ENCODE measurements around the gene BCO1. TPM values are rescaled to one million over a fixed set of nuclear protein-coding genes. Genes with fewer than 3 reads are reported as not detected.

BCO1 gene
- total RNA-seq, 4 donors from 2014 or later, result not detected

- Histone ChIP-seq H3K4me1 (peaks cover 20 to 29% of the 10 kb centered on the region in 2 donors), H3K9me3 (no peaks in the 10 kb centered on the region), H3K27ac (no peak overlapping the region), H3K4me3 (no peak overlapping the region), H3K36me3 (no peaks in the 10 kb centered on the region), H3K27me3 (no peaks in the 10 kb centered on the region)
- in situ Hi-C loops (cut with MboI; ENCODE audit: low sequenced_read_pairs in 4 of 4) (loop anchor here in 2 of 4 donors (25.0 kb wide), 2 partner anchors 234 to 284 kb away; partner anchors contain the start of genes ATMIN (in 1 of the 2), C16orf46 (in 1 of the 2) and GCSH (in 1 of the 2)), intact Hi-C loops (cut with DNase I; ENCODE audit: low total_unique reads) (no loop called here)
- TF ChIP-seq, protein P1, sequence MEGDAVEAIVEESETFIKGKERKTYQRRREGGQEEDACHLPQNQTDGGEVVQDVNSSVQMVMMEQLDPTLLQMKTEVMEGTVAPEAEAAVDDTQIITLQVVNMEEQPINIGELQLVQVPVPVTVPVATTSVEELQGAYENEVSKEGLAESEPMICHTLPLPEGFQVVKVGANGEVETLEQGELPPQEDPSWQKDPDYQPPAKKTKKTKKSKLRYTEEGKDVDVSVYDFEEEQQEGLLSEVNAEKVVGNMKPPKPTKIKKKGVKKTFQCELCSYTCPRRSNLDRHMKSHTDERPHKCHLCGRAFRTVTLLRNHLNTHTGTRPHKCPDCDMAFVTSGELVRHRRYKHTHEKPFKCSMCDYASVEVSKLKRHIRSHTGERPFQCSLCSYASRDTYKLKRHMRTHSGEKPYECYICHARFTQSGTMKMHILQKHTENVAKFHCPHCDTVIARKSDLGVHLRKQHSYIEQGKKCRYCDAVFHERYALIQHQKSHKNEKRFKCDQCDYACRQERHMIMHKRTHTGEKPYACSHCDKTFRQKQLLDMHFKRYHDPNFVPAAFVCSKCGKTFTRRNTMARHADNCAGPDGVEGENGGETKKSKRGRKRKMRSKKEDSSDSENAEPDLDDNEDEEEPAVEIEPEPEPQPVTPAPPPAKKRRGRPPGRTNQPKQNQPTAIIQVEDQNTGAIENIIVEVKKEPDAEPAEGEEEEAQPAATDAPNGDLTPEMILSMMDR (IDR thresholded peaks at IDR 0.05 in 4 of 5, conservative IDR thresholded peaks at IDR 0.05 in 1 of 5), result no peak
- TF ChIP-seq POLR2A (IDR thresholded peaks at IDR 0.05), result no peak
- DNase-seq (no peak), ATAC-seq (no peak)
Observed at GRCh38 chr16:81321039-81321438, 82.5 kb downstream of the BCO1 start.

GRCh38 chr16:81321536-81321935, 83.0 kb downstream of the BCO1 start:
- no peak for DNase-seq
- H3K27me3 ChIP-seq, result no peaks in the 10 kb centered on the region
- peaks cover 18 to 24% of the 10 kb centered on the region in 2 donors for H3K4me1 ChIP-seq
- intact Hi-C loops (cut with DNase I; ENCODE audit: low total_unique reads) (no loop called here), in situ Hi-C loops (cut with MboI; ENCODE audit: low sequenced_read_pairs in 4 of 4) (loop anchor here in 2 of 4 donors (25.0 kb wide), 2 partner anchors 234 to 284 kb away; partner anchors contain the start of genes ATMIN (in 1 of the 2), C16orf46 (in 1 of the 2) and GCSH (in 1 of the 2))
- ATAC-seq, result no peak
- H3K36me3 ChIP-seq, result no peaks in the 10 kb centered on the region
- no peaks in the 10 kb centered on the region for H3K9me3 ChIP-seq
- TF ChIP-seq POLR2A (IDR thresholded peaks at IDR 0.05), result no peak
- H3K27ac ChIP-seq, result no peak overlapping the region
- H3K4me3 ChIP-seq, result no peak overlapping the region

DNA sequence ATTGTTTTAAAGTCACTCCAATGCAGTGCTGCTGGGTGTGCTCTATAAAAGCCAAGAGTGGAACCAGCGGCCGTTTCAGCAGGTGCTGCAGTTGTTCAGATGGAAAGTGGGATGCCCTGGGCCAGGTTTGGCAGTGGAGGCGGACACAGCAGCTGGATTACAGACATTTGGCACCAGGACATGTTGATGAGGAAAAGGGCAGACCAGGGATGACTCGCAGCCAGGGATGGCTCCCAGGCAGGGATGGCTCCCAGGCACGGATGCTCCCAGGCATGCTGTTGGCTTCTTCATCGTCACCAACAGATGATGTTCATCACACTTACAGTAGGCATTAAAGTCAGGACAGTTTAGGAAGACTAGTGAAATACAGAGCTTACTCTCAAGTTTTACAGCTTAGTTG, 86.3 kb downstream of the BCO1 start:
- no peak overlapping the region for H3K27ac ChIP-seq
- intact Hi-C loops (cut with DNase I; ENCODE audit: low total_unique reads), result no loop called here
- no peak overlapping the region for H3K4me3 ChIP-seq

GRCh38 chr16:81327011-81327410, 88.5 kb downstream of the BCO1 start:
- Histone ChIP-seq H3K27me3 (no peaks in the 10 kb centered on the region), H3K9me3 (no peaks in the 10 kb centered on the region), H3K4me3 (no peak overlapping the region), H3K36me3 (no peaks in the 10 kb centered on the region), H3K4me1 (no peaks in the 10 kb centered on the region), H3K27ac (no peak overlapping the region)
- intact Hi-C loops (cut with DNase I; ENCODE audit: low total_unique reads) (no loop called here), in situ Hi-C loops (cut with MboI; ENCODE audit: low sequenced_read_pairs in 4 of 4) (loop anchor here in 1 of 4 donors (25.0 kb wide), 1 partner anchor 90 kb away; the partner anchor contains the start of gene BCO1)
- no peak for DNase-seq
- TF ChIP-seq POLR2A (IDR thresholded peaks at IDR 0.05), result no peak
- TF ChIP-seq, protein P1 (IDR thresholded peaks at IDR 0.05 in 4 of 5, conservative IDR thresholded peaks at IDR 0.05 in 1 of 5), result no peak
- no peak for ATAC-seq

More for the DNA sequence above, 86.3 kb downstream of the BCO1 start:
- Histone ChIP-seq H3K27me3 (no peaks in the 10 kb centered on the region), H3K36me3 (no peaks in the 10 kb centered on the region), H3K4me1 (peaks cover 6 to 12% of the 10 kb centered on the region in 2 donors), H3K9me3 (no peaks in the 10 kb centered on the region)
- DNase-seq, result no peak
- ATAC-seq, result no peak
- in situ Hi-C loops (cut with MboI; ENCODE audit: low sequenced_read_pairs in 4 of 4), result loop anchor here in 2 of 4 donors (25.0 kb wide), 3 partner anchors 88 to 288 kb away; partner anchors contain the start of genes ATMIN (in 1 of the 2), BCO1 (in 1 of the 2), C16orf46 (in 1 of the 2) and GCSH (in 1 of the 2)
- TF ChIP-seq POLR2A (IDR thresholded peaks at IDR 0.05), result no peak
- TF ChIP-seq, protein P1 (IDR thresholded peaks at IDR 0.05 in 4 of 5, conservative IDR thresholded peaks at IDR 0.05 in 1 of 5), result no peak

DNA sequence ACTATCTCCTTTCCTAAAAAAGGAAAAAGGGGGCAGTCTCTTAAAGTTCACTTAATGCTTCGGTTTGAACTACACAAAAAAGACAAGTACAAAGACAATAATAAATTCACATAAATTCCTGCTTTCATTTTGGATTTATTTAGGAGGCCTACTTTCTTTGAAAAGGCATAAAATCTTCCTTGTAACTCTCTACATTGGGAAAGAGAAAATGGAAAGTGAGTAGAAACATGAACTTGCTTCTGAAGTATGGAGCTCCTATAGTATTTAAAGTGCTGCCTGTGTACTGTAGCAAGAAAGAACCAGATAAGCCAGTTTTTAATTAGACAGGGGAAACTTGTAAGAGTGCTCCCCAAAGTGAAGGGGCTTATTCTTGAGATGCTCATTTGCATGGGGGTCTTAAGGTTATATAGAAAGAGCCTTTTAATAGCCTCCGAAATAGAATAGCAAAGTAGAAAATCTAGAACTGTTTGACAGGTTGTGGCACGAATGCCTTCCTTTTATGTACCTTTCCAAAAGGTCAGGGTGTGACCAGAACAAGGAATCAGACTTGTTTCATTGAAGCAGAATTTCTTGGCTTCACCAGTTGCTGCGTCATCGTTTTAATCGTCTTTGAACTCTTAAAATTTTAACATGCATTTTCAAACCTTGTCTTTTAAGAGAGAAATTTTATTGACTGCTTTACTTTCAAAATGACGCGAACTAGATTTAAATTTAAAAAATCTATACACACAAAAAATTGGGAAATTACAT, 89.1 kb downstream of the BCO1 start:
- in situ Hi-C loops (cut with MboI; ENCODE audit: low sequenced_read_pairs in 4 of 4) (loop anchor here in 1 of 4 donors (25.0 kb wide), 1 partner anchor 90 kb away; the partner anchor contains the start of gene BCO1), intact Hi-C loops (cut with DNase I; ENCODE audit: low total_unique reads) (no loop called here)
- Histone ChIP-seq H3K9me3 (no peaks in the 10 kb centered on the region), H3K4me3 (no peak overlapping the region), H3K36me3 (no peaks in the 10 kb centered on the region), H3K4me1 (no peaks in the 10 kb centered on the region), H3K27me3 (no peaks in the 10 kb centered on the region), H3K27ac (no peak overlapping the region)
- ATAC-seq (no peak), DNase-seq (no peak)
- no peak for TF ChIP-seq POLR2A (IDR thresholded peaks at IDR 0.05)
- TF ChIP-seq, protein P1 (IDR thresholded peaks at IDR 0.05 in 4 of 5, conservative IDR thresholded peaks at IDR 0.05 in 1 of 5), result no peak

All from gastrocnemius medialis (tissue), 4 donors.